ENCODE data around the gene CNTNAP4.

The CNTNAP4 gene

DNA sequence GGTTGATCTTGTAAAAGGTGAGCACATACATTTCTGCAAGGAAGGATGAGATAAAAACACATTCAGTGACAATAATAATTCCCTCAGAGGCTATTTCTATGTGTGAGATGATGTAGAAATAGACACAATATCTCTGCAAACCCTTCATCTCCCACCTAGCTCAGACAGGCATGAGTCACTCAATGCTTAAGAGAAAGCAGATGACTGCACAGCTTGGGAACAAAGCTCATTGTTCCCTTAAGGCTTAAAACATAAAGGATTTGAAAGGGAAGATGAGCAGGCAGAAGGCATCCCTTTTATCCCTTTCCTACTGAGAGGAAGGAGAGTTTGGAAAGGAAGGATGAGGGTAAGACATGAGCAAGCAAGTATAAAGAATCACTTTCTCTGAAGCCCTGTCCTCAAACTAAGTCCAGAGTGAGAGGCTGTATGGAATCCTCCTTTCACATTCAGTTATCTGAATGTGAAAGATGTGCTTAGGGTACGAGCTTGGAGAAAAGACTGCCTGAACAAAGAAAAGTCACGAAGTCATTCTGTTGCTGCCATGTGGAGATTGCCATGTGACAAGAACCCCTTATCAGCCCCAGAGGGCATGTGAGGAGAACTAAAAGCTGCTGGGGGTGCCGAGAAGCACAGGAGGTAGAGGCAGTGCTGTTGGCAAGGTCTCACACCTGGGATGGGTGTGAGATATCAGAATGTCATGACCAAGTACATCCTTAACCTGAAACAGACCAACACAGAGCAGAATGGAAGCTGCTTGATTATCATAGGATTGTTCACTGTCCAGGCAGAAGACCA, 58.2 kb downstream of the CNTNAP4 start:
- DNase-seq (ENCODE audit: low spot score in 2 of 2) (no peak), ATAC-seq (replicated peaks; ENCODE audit: extremely low read depth, poor library complexity, severe bottlenecking) (no peak)
- no peaks in the 10 kb centered on the region for H3K27me3 Mint-ChIP-seq
- peaks cover 33% of the 10 kb centered on the region for H3K9me3 Mint-ChIP-seq
- H3K36me3 Mint-ChIP-seq (ENCODE audit: insufficient read depth), result no peaks in the 10 kb centered on the region
- H3K4me1 Mint-ChIP-seq, result no peaks in the 10 kb centered on the region
- H3K4me3 Mint-ChIP-seq, result no peak overlapping the region
- H3K27ac Mint-ChIP-seq (ENCODE audit: low read depth), result no peak overlapping the region

DNA sequence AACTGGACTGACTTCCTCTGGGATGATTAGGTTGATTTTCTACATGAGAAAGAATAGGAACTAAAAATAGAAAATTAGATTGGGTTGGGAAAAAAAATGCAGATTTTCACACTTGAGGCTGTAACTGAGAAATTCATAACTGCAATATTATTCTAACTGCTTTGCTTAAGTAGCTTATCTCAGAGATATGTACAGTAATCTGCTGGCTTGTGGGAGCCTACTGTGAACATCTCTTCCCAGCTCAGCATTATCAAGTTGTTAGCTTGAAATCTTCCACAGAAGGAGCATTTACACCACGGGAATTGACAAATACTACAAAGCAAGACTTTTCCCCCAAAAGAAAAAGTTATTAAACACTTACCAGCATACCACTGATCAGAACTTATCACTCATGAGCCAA, 58.9 kb downstream of the CNTNAP4 start:
- no peak overlapping the region for H3K4me3 Mint-ChIP-seq
- H3K9me3 Mint-ChIP-seq, result peaks cover 35% of the 10 kb centered on the region
- ATAC-seq (replicated peaks; ENCODE audit: extremely low read depth, poor library complexity, severe bottlenecking), result no peak
- H3K4me1 Mint-ChIP-seq, result no peaks in the 10 kb centered on the region
- H3K36me3 Mint-ChIP-seq (ENCODE audit: insufficient read depth), result no peaks in the 10 kb centered on the region
- no peaks in the 10 kb centered on the region for H3K27me3 Mint-ChIP-seq
- DNase-seq (ENCODE audit: low spot score in 2 of 2), result no peak
- no peak overlapping the region for H3K27ac Mint-ChIP-seq (ENCODE audit: low read depth)

DNA sequence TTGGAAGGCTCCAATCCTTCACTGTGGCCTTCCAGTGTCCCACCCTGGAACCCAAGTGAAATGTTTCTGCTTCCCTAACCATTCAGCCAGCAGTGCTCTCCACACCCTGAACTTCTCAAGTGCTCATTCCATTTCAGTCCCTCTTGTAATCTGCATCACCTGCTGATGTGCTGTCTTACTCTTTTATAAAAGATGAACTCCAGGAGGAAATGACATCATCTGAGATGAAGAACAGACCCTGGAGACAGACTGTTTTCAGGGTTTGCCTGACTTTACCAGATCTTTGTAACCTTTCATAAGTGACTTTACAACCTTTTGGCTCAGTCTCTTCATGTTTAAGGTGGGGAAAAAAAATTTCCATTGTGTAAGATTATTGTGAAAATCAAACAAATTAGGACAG, 61.3 kb downstream of the CNTNAP4 start:
- H3K36me3 Mint-ChIP-seq (ENCODE audit: insufficient read depth), result no peaks in the 10 kb centered on the region
- ATAC-seq (replicated peaks; ENCODE audit: extremely low read depth, poor library complexity, severe bottlenecking), result no peak
- H3K9me3 Mint-ChIP-seq, result peaks cover 36% of the 10 kb centered on the region
- no peak for DNase-seq (ENCODE audit: low spot score in 2 of 2)
- H3K27ac Mint-ChIP-seq (ENCODE audit: low read depth), result no peak overlapping the region
- H3K4me3 Mint-ChIP-seq, result no peak overlapping the region
- H3K27me3 Mint-ChIP-seq, result no peaks in the 10 kb centered on the region
- no peaks in the 10 kb centered on the region for H3K4me1 Mint-ChIP-seq

DNA sequence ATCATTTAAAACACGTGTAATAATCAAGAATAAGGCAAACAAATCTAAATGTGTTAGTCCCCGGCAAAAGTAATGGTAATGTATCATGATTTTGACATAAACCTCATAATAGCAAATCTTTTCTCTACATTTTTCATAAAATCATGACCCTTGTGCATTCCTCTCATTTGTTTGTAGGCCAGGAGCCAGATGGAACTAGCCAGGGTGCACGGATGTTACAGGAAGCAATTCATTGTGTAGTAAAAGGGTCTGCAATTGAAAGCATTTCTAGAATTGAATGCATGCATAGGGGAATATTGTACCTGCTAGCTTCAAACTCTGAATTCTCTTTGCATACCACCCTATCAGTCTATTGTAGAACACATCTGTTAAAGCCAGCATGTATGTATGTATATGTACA, 66.6 kb downstream of the CNTNAP4 start:
- ATAC-seq (replicated peaks; ENCODE audit: extremely low read depth, poor library complexity, severe bottlenecking) (no peak), DNase-seq (ENCODE audit: low spot score in 2 of 2) (no peak)
- no peak overlapping the region for H3K27ac Mint-ChIP-seq (ENCODE audit: low read depth)
- peaks cover 17% of the 10 kb centered on the region for H3K9me3 Mint-ChIP-seq
- H3K4me1 Mint-ChIP-seq, result no peaks in the 10 kb centered on the region
- H3K36me3 Mint-ChIP-seq (ENCODE audit: insufficient read depth), result no peaks in the 10 kb centered on the region
- H3K4me3 Mint-ChIP-seq, result no peak overlapping the region
- H3K27me3 Mint-ChIP-seq, result no peaks in the 10 kb centered on the region

DNA sequence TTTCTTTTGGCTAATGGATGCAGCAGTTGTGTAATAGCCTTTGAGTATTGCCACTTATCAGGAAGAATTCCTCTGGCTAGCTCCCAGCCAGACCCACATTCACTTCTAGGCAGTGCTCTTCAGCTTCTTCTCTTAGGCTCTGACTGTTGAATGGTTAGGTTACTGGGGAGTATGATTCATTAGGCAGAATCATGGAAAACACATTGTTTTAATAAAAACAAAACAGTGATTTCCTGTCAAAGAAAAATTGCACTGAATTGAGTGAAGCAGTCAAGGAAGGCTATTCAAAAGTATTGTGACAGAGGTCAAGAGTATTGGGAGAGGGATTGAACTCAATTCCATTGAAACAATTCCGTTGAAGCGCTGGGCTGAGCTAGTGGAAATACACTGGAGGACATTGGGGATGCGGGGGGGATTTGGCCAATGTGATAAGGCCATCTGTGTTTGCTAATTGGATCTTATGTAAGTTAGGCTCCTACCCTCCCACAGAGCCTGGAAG, 68.0 kb downstream of the CNTNAP4 start:
- no peak for ATAC-seq (replicated peaks; ENCODE audit: extremely low read depth, poor library complexity, severe bottlenecking)
- H3K27ac Mint-ChIP-seq (ENCODE audit: low read depth), result no peak overlapping the region
- no peaks in the 10 kb centered on the region for H3K4me1 Mint-ChIP-seq
- DNase-seq (ENCODE audit: low spot score in 2 of 2), result no peak
- no peaks in the 10 kb centered on the region for H3K36me3 Mint-ChIP-seq (ENCODE audit: insufficient read depth)
- H3K27me3 Mint-ChIP-seq, result no peaks in the 10 kb centered on the region
- no peak overlapping the region for H3K4me3 Mint-ChIP-seq
- H3K9me3 Mint-ChIP-seq, result peaks cover 16% of the 10 kb centered on the region

DNA sequence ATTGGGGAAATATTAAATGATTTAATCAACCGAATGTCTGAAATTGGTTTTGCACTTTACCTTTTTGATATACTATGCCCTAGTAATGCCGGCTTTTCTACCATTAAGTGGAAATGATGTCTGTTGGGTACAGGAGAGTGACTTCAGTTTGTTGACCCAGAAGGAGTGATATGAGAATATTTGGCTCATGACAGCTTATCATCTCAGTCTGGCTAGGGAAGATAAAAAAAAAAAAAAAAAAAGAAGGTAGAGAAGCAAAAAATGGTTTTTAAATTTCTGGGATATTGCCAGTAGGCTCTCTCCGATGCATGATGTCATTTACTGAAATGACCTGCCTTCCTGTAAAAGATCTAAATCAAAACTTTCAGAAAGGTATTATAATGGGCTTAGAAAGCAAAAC, 69.0 kb downstream of the CNTNAP4 start:
- H3K9me3 Mint-ChIP-seq, result peaks cover 11% of the 10 kb centered on the region
- no peak for ATAC-seq (replicated peaks; ENCODE audit: extremely low read depth, poor library complexity, severe bottlenecking)
- no peaks in the 10 kb centered on the region for H3K27me3 Mint-ChIP-seq
- DNase-seq (ENCODE audit: low spot score in 2 of 2), result no peak
- no peak overlapping the region for H3K27ac Mint-ChIP-seq (ENCODE audit: low read depth)
- no peaks in the 10 kb centered on the region for H3K36me3 Mint-ChIP-seq (ENCODE audit: insufficient read depth)
- no peak overlapping the region for H3K4me3 Mint-ChIP-seq
- H3K4me1 Mint-ChIP-seq, result no peaks in the 10 kb centered on the region

DNA sequence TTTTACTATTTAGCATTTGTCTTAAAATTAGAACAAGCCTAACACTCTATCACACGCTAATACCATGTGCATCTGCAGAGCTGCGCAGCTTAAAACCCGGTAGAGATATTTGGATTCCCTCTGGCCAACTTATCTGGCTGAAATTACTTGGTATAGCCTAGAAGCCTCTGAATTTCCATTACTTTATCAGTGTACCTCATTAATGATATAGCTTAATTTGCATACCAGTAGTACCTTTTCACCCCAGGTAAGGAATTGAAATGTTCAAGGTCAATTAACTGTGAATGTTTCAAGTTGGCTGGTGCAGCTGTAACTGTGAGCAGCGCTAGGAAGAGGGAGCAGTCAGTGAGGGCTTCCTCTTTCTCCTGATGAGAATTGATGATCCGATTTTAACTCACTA, 74.2 kb downstream of the CNTNAP4 start:
- Mint-ChIP-seq H3K36me3 (ENCODE audit: insufficient read depth) (no peaks in the 10 kb centered on the region), H3K4me1 (no peaks in the 10 kb centered on the region)

DNA sequence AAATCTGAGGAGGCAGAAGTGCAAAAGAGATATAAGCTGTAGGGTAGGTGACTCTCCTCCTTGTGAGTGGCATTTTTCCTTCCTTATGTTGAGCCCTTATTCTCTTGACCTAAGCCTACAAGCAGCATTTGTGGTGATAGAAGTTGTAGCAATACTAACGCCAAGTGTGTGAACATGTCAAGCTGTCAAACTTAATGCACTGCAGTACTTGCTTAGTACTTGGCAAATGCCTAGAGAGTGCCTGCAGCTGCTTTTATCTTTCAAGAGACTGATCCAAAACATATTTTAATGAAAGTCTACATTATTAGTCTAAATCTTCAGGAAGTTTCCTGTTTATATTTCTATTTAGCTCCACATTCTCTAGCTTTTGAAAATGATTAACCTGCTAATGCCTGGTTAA, 83.2 kb downstream of the CNTNAP4 start:
- peaks cover 22% of the 10 kb centered on the region for H3K9me3 Mint-ChIP-seq
- no peaks in the 10 kb centered on the region for H3K36me3 Mint-ChIP-seq (ENCODE audit: insufficient read depth)
- H3K4me3 Mint-ChIP-seq, result no peak overlapping the region
- DNase-seq (ENCODE audit: low spot score in 2 of 2) (no peak), ATAC-seq (replicated peaks; ENCODE audit: extremely low read depth, poor library complexity, severe bottlenecking) (no peak)
- no peaks in the 10 kb centered on the region for H3K27me3 Mint-ChIP-seq
- H3K27ac Mint-ChIP-seq (ENCODE audit: low read depth), result no peak overlapping the region
- H3K4me1 Mint-ChIP-seq, result no peaks in the 10 kb centered on the region

More for the DNA sequence above, 74.2 kb downstream of the CNTNAP4 start:
- DNase-seq (ENCODE audit: low spot score in 2 of 2) (no peak), ATAC-seq (replicated peaks; ENCODE audit: extremely low read depth, poor library complexity, severe bottlenecking) (no peak)
- no peaks in the 10 kb centered on the region for H3K27me3 Mint-ChIP-seq
- no peak overlapping the region for H3K4me3 Mint-ChIP-seq
- H3K9me3 Mint-ChIP-seq, result peaks cover 7% of the 10 kb centered on the region
- no peak overlapping the region for H3K27ac Mint-ChIP-seq (ENCODE audit: low read depth)

DNA sequence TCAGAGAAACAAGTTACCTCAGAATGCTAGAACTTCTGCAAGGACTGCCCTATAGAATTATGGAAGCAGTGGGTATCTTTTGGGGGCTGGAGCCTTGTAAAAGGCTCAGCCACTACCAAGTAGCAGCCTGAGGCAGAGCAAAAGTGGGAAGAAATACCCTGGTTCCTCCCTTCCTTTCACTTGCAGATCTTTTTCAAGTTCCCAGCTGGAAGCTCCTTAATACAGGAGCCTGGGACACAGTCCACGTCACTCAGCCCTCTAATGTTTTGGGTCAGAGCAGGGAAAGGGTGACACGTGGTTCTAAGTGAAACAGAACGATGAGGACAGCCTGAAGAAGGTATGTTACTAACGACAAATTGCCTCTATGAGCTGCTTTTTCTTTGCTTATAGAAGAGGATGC, 93.1 kb downstream of the CNTNAP4 start:
- Mint-ChIP-seq H3K27me3 (no peaks in the 10 kb centered on the region), H3K4me3 (no peak overlapping the region), H3K9me3 (peaks cover 11% of the 10 kb centered on the region), H3K27ac (ENCODE audit: low read depth) (no peak overlapping the region), H3K4me1 (no peaks in the 10 kb centered on the region), H3K36me3 (ENCODE audit: insufficient read depth) (no peaks in the 10 kb centered on the region)
- no peak for DNase-seq (ENCODE audit: low spot score in 2 of 2)
- no peak for ATAC-seq (replicated peaks; ENCODE audit: extremely low read depth, poor library complexity, severe bottlenecking)

DNA sequence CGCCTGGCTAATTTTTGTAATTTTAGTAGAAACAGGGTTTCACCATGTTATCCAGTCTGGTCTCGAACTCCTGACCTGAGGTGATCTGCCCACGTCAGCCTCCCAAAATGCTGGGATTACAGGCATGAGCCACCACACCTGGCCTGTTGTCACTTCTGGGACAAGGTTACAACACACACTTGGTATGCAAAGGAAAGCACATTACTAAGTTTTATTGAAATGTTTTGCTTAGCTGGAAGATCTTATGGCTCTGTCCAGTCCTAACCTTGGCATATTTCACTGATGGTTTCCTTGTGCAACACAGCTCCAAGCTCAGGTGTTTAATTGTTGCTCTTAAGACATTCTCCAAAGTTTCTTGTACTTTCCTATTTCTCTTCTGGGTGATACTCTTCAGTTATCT, 94.2 kb downstream of the CNTNAP4 start:
- no peak for ATAC-seq (replicated peaks; ENCODE audit: extremely low read depth, poor library complexity, severe bottlenecking)
- H3K27ac Mint-ChIP-seq (ENCODE audit: low read depth), result no peak overlapping the region

DNA sequence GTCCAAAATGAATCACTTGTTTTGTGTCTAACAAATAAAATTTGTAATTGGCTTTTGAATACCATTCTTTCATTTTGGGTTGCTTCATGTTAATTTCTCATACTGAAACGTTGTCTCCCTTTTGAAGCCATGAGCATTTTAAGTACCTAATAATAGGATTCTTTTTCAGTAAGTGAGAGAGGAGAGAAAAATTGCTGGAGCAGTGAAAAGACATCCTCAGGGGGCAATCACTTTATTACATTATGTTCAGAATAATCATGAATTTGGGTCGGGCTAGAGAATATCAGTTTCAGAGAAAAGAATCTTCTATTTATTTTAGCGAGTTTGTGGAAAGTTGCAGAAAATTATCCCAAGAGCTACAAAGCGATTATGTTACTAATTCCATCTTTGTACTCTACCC, 96.8 kb downstream of the CNTNAP4 start:
- no peaks in the 10 kb centered on the region for H3K4me1 Mint-ChIP-seq
- no peak for ATAC-seq (replicated peaks; ENCODE audit: extremely low read depth, poor library complexity, severe bottlenecking)
- H3K9me3 Mint-ChIP-seq, result peaks cover 25% of the 10 kb centered on the region
- no peak overlapping the region for H3K4me3 Mint-ChIP-seq
- DNase-seq (ENCODE audit: low spot score in 2 of 2), result no peak
- H3K27ac Mint-ChIP-seq (ENCODE audit: low read depth), result no peak overlapping the region
- H3K27me3 Mint-ChIP-seq, result no peaks in the 10 kb centered on the region
- H3K36me3 Mint-ChIP-seq (ENCODE audit: insufficient read depth), result no peaks in the 10 kb centered on the region

More for the DNA sequence above, 94.2 kb downstream of the CNTNAP4 start:
- peaks cover 16% of the 10 kb centered on the region for H3K9me3 Mint-ChIP-seq
- H3K4me3 Mint-ChIP-seq, result no peak overlapping the region
- DNase-seq (ENCODE audit: low spot score in 2 of 2), result no peak
- no peaks in the 10 kb centered on the region for H3K4me1 Mint-ChIP-seq
- H3K36me3 Mint-ChIP-seq (ENCODE audit: insufficient read depth), result no peaks in the 10 kb centered on the region
- no peaks in the 10 kb centered on the region for H3K27me3 Mint-ChIP-seq

DNA sequence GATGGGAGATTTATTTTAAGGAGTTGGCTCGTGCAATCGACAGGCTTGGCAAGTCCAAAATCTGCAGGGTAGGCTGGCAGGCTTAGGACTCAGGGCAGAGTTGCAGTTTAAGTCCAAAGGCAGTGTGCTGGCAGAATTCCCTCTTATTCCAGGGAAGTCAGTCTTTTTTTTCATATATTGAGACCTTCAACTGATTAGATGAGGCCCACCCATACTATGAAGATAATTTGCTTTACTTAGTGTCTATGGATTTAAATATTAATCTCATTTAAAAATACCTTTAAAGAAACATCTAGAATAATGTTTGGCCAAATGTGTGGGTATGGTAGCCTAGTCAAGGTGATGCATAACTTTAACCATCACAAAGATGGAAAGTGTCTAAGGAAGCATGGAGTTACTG, 99.8 kb downstream of the CNTNAP4 start:
- Mint-ChIP-seq H3K4me3 (no peak overlapping the region), H3K27me3 (no peaks in the 10 kb centered on the region), H3K36me3 (ENCODE audit: insufficient read depth) (no peaks in the 10 kb centered on the region), H3K4me1 (no peaks in the 10 kb centered on the region), H3K27ac (ENCODE audit: low read depth) (no peak overlapping the region), H3K9me3 (peaks cover 20% of the 10 kb centered on the region)
- DNase-seq (ENCODE audit: low spot score in 2 of 2) (no peak), ATAC-seq (replicated peaks; ENCODE audit: extremely low read depth, poor library complexity, severe bottlenecking) (no peak)

DNA sequence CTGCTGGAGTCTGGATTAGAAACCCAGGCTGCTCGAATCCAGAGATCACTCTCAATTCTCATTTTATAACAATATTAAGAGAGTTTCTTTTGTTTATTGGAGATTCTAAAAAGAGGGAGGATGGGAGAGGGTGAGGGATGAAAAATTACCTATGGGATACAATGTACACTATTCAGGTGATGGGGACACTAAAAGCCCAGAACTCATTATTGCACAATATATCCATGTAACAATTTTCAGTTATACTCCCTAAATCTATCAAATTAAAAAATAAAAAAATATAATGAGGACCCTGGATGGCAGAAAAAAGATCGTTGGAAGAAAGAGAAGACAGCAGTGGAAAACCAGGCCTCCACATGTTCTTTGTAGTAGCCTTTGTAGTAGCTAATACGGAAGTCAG, 100.8 kb downstream of the CNTNAP4 start:
- H3K36me3 Mint-ChIP-seq (ENCODE audit: insufficient read depth), result no peaks in the 10 kb centered on the region
- no peaks in the 10 kb centered on the region for H3K4me1 Mint-ChIP-seq
- H3K4me3 Mint-ChIP-seq, result no peak overlapping the region
- H3K27me3 Mint-ChIP-seq, result no peaks in the 10 kb centered on the region
- H3K9me3 Mint-ChIP-seq, result peaks cover 20% of the 10 kb centered on the region
- ATAC-seq (replicated peaks; ENCODE audit: extremely low read depth, poor library complexity, severe bottlenecking) (no peak), DNase-seq (ENCODE audit: low spot score in 2 of 2) (no peak)
- H3K27ac Mint-ChIP-seq (ENCODE audit: low read depth), result no peak overlapping the region
